ENCODE data around the gene IRGC.

- no peak for TF ChIP-seq EZH2phosphoT487 (IDR thresholded peaks at IDR 0.05; ENCODE audit: insufficient read depth, low read depth)
- no peak for TF ChIP-seq EZH2 (IDR thresholded peaks at IDR 0.05; ENCODE audit: insufficient read depth, poor library complexity, severe bottlenecking)
These were observed 19.1 kb downstream of the IRGC start for GRCh38 chr19:43735013-43735412.
